ENCODE data around the gene SPTBN1. TPM values are rescaled to one million over a fixed set of nuclear protein-coding genes. Genes with fewer than 3 reads are reported as not detected.

SPTBN1 gene
- total RNA-seq, 1 experiment from 2014 or later: 262 TPM

DNA sequence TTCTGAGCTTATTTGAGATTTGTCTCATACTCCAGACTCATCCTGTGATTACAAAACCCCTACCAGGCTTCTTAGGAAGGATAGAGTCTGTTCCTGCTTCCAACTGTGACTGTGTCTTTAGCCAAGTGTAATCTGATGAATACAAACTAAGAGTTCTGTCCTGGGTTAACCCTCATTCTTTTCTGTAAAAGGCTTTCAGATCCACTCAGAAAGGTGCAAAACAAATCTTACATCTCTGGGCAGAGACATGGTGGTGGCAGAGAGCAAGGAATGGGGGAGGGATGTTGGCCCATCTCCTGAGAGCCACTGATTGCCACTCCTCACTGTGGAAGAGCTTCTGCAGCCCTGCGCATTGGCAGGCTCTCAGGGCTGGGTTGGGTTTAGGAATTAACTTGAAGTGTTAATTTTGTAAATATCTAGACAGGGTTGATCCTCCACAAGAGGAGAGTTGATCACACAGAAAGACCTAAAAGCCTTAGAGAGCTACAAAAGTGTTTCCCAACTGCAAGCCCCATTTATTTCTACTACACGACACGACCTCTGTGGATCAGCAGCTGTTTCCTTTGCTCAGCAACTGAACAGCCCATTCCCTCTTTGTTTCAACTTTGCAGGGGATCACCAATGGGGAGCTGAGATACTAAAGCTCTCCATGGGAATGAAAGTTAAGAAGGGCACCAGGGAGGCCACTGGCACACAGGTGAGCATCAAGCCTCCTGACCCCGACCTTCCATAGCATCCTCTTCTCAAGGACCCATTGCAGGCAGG lies 23.7 kb upstream of the SPTBN1 start:
- Histone ChIP-seq H3F3A (ENCODE audit: insufficient read depth, low read depth) (no peaks in the 10 kb centered on the region), H2AFZ (no peak overlapping the region), H3K9me2 (ENCODE audit: insufficient read depth) (no peaks in the 10 kb centered on the region), H3K4me3 (no peak overlapping the region), H3K79me2 (ENCODE audit: low read depth) (no peaks in the 10 kb centered on the region), H3K27ac (no peak overlapping the region), H3K4me2 (no peak overlapping the region), H3K36me3 (ENCODE audit: low read depth) (no peaks in the 10 kb centered on the region), H3K9me3 (ENCODE audit: insufficient read depth, low read depth) (no peaks in the 10 kb centered on the region), H3K4me1 (replicated peaks; ENCODE audit: insufficient read depth) (no peaks in the 10 kb centered on the region), H4K20me1 (ENCODE audit: insufficient read depth) (no peaks in the 10 kb centered on the region), H3K27me3 (ENCODE audit: insufficient read depth, low read depth) (no peaks in the 10 kb centered on the region)
- no peak for DNase-seq
- POLR2A ChIA-PET (ENCODE audit: unreplicated experiment): no interaction called here
- no peak for TF ChIP-seq EZH2 (IDR thresholded peaks at IDR 0.05; ENCODE audit: low read depth)
- TF ChIP-seq, protein P1, sequence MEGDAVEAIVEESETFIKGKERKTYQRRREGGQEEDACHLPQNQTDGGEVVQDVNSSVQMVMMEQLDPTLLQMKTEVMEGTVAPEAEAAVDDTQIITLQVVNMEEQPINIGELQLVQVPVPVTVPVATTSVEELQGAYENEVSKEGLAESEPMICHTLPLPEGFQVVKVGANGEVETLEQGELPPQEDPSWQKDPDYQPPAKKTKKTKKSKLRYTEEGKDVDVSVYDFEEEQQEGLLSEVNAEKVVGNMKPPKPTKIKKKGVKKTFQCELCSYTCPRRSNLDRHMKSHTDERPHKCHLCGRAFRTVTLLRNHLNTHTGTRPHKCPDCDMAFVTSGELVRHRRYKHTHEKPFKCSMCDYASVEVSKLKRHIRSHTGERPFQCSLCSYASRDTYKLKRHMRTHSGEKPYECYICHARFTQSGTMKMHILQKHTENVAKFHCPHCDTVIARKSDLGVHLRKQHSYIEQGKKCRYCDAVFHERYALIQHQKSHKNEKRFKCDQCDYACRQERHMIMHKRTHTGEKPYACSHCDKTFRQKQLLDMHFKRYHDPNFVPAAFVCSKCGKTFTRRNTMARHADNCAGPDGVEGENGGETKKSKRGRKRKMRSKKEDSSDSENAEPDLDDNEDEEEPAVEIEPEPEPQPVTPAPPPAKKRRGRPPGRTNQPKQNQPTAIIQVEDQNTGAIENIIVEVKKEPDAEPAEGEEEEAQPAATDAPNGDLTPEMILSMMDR (conservative IDR thresholded peaks at IDR 0.05): no peak
- BruUV-seq (replicated peaks): no TSS peak
- CTCF ChIA-PET: no interaction called here
- intact Hi-C loops (cut with micrococcal nuclease; ENCODE audit: unreplicated experiment): no loop called here

DNA sequence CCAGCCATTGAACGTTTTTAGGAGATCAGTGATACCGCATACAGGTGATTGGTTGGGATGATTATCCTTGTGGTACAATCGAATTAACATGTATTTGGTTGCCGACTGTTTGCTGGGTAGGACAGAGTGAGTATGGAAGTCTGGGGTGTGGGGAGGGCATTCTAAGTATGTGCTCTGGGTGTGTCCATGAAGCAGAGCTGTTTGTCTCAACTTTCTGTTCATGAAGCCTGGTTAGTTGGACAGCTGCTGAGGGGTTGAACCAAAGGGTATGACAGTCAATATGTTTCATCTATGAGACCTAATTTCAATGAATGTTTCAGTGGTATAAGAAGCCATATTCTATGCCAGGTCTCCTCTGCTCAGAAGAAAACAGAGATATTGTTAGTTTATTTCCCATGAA lies 21.9 kb upstream of the SPTBN1 start:
- no peaks in the 10 kb centered on the region for H3K79me2 ChIP-seq (ENCODE audit: low read depth)
- no peak overlapping the region for H2AFZ ChIP-seq
- no TSS peak for BruUV-seq (replicated peaks)
- H3K9me2 ChIP-seq (ENCODE audit: insufficient read depth): no peaks in the 10 kb centered on the region
- TF ChIP-seq EZH2 (IDR thresholded peaks at IDR 0.05; ENCODE audit: low read depth): no peak
- TF ChIP-seq, protein P1 (conservative IDR thresholded peaks at IDR 0.05): no peak
- H3K36me3 ChIP-seq (ENCODE audit: low read depth): no peaks in the 10 kb centered on the region
- H3K9me3 ChIP-seq (ENCODE audit: insufficient read depth, low read depth): no peaks in the 10 kb centered on the region
- H4K20me1 ChIP-seq (ENCODE audit: insufficient read depth): no peaks in the 10 kb centered on the region
- H3F3A ChIP-seq (ENCODE audit: insufficient read depth, low read depth): no peaks in the 10 kb centered on the region
- no peak overlapping the region for H3K4me3 ChIP-seq
- intact Hi-C loops (cut with micrococcal nuclease; ENCODE audit: unreplicated experiment): no loop called here
- no peak for DNase-seq
- no peak overlapping the region for H3K4me2 ChIP-seq
- H3K27ac ChIP-seq: no peak overlapping the region
- ChIA-PET CTCF (interaction anchor here (0.6 kb wide), 1 partner anchor 69 kb away, joined by 4 read pairs; no protein-coding TSS in a partner anchor), POLR2A (ENCODE audit: unreplicated experiment) (interaction anchor here (0.6 kb wide), 1 partner anchor 50 kb away, joined by 3 read pairs; no protein-coding TSS in a partner anchor)
- H3K4me1 ChIP-seq (replicated peaks; ENCODE audit: insufficient read depth): no peaks in the 10 kb centered on the region
- no peaks in the 10 kb centered on the region for H3K27me3 ChIP-seq (ENCODE audit: insufficient read depth, low read depth)

DNA sequence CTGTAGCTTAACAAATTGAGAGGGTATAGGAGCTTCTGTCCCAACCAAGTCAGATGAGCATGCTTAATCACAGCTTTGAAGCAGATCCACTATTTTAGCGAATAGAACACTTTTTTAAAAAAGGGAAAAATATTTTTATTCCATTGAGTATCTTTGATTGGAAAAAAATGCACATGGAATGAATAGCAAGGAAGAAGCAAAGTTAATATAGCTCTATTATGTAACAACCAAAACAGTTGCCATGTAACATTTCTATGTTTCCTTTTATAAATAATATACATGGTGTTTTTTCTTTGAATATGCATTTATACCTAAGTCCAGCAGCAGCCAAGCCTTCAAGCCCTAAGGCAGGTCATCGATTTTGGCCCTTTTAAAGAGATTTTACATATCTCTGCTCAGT lies 21.4 kb upstream of the SPTBN1 start:
- POLR2A ChIA-PET (ENCODE audit: unreplicated experiment): no interaction called here
- CTCF ChIA-PET: interaction anchor here (0.6 kb wide), 2 partner anchors 68 to 159 kb away, joined by 4 read pairs; no protein-coding TSS in a partner anchor
- intact Hi-C loops (cut with micrococcal nuclease; ENCODE audit: unreplicated experiment): no loop called here

More for the DNA sequence above, 21.4 kb upstream of the SPTBN1 start:
- TF ChIP-seq, protein P1 (conservative IDR thresholded peaks at IDR 0.05): no peak
- no peak for TF ChIP-seq EZH2 (IDR thresholded peaks at IDR 0.05; ENCODE audit: low read depth)
- Histone ChIP-seq H3K36me3 (ENCODE audit: low read depth) (no peaks in the 10 kb centered on the region), H3K4me1 (replicated peaks; ENCODE audit: insufficient read depth) (no peaks in the 10 kb centered on the region), H3K79me2 (ENCODE audit: low read depth) (no peaks in the 10 kb centered on the region), H3K4me2 (no peak overlapping the region), H3K9me3 (ENCODE audit: insufficient read depth, low read depth) (no peaks in the 10 kb centered on the region), H3F3A (ENCODE audit: insufficient read depth, low read depth) (no peaks in the 10 kb centered on the region), H3K4me3 (no peak overlapping the region), H3K27me3 (ENCODE audit: insufficient read depth, low read depth) (no peaks in the 10 kb centered on the region), H4K20me1 (ENCODE audit: insufficient read depth) (no peaks in the 10 kb centered on the region), H3K9me2 (ENCODE audit: insufficient read depth) (no peaks in the 10 kb centered on the region), H2AFZ (no peak overlapping the region), H3K27ac (no peak overlapping the region)
- BruUV-seq (replicated peaks): no TSS peak
- DNase-seq: no peak

All from PC-9 (cell line).